H9 (cell line): ENCODE measurements around the gene TMEM245. TPM values are rescaled to one million over a fixed set of nuclear protein-coding genes. Genes with fewer than 3 reads are reported as not detected.
A peak's percentile ranks its signal among the peaks of the same experiment; 100 is the strongest.

ENCODE experiments used
- DNase-seq: peaks from one replicate; pipeline ENCODE4 v3.0.0-alpha.2; 2017
- H2AFZ ChIP-seq: one replicate; pipeline ENCODE4 v1.6.1; 2013; ENCODE audit warnings: mild to moderate bottlenecking, low read length, control low read depth, moderate library complexity
- H2AK5ac ChIP-seq: 2 replicates; pipeline ENCODE4 v1.6.1; 2013; ENCODE audit warnings: low read length, control low read depth, mixed read lengths; ENCODE audit not compliant: insufficient read length
- H2BK120ac ChIP-seq: one replicate; pipeline ENCODE4 v1.6.1; 2013; ENCODE audit warnings: low read depth, mild to moderate bottlenecking, low read length, control low read depth, inconsistent platforms; ENCODE audit not compliant: poor library complexity, severe bottlenecking
- H2BK12ac ChIP-seq: 2 replicates; pipeline ENCODE4 v1.6.1; 2013; ENCODE audit warnings: low read length, control low read depth, mixed read lengths, low read depth; ENCODE audit not compliant: insufficient read length
- H2BK15ac ChIP-seq: 2 replicates; pipeline ENCODE4 v1.6.1; 2013; ENCODE audit warnings: low read depth, low read length, control low read depth
- H2BK20ac ChIP-seq: one replicate; pipeline ENCODE4 v1.6.1; 2013; ENCODE audit warnings: low read depth, mild to moderate bottlenecking, low read length, control low read depth, inconsistent platforms; ENCODE audit not compliant: poor library complexity, severe bottlenecking
- H2BK5ac ChIP-seq: 2 replicates; pipeline ENCODE4 v1.6.1; 2013; ENCODE audit warnings: low read length, control low read depth, mixed read lengths; ENCODE audit not compliant: insufficient read length
- H3K14ac ChIP-seq: 2 replicates; pipeline ENCODE4 v1.6.1; 2013; ENCODE audit warnings: low read length, control low read depth; ENCODE audit not compliant: insufficient read depth
- H3K18ac ChIP-seq: 2 replicates; pipeline ENCODE4 v1.6.1; 2013; ENCODE audit warnings: low read depth, mild to moderate bottlenecking, mixed read lengths, low read length, control low read depth; ENCODE audit not compliant: insufficient read length
- H3K23ac ChIP-seq: 2 replicates; pipeline ENCODE4 v1.6.1; 2013; ENCODE audit warnings: low read length, control low read depth, mixed read lengths, low read depth; ENCODE audit not compliant: insufficient read length
- H3K23me2 ChIP-seq: 2 replicates; pipeline ENCODE4 v1.6.1; 2013; ENCODE audit warnings: low read depth, mild to moderate bottlenecking, mixed read lengths, low read length, control low read depth; ENCODE audit not compliant: insufficient read length, poor library complexity, severe bottlenecking
- H3K27ac ChIP-seq: 2 replicates; pipeline ENCODE4 v1.5.1; 2013; ENCODE audit warnings: low read length, control low read depth, mixed read lengths, low read depth; ENCODE audit not compliant: insufficient read length
- H3K27me3 ChIP-seq: 2 replicates; pipeline ENCODE4 v1.6.1; 2013; ENCODE audit warnings: low read length, control low read depth, inconsistent platforms; ENCODE audit not compliant: insufficient read depth
- H3K4ac ChIP-seq: 2 replicates; pipeline ENCODE4 v1.6.1; 2013; ENCODE audit warnings: low read depth, mild to moderate bottlenecking, control low read depth, inconsistent platforms, low read length, moderate library complexity
- H3K4me1 ChIP-seq: 2 replicates; pipeline ENCODE4 v1.6.1; 2013; ENCODE audit warnings: low read length, control low read depth, inconsistent platforms; ENCODE audit not compliant: insufficient read depth
- H3K4me2 ChIP-seq: 2 replicates; pipeline ENCODE4 v1.6.1; 2013; ENCODE audit warnings: low read length, control low read depth, mixed read lengths; ENCODE audit not compliant: insufficient read length, insufficient read depth
- H3K56ac ChIP-seq: 2 replicates; pipeline ENCODE4 v1.6.1; 2013; ENCODE audit warnings: low read depth, mild to moderate bottlenecking, mixed read lengths, low read length, control low read depth; ENCODE audit not compliant: insufficient read length
- H3K79me1 ChIP-seq: 2 replicates; pipeline ENCODE4 v1.6.1; 2013; ENCODE audit warnings: low read depth, mild to moderate bottlenecking, moderate library complexity, low read length, control low read depth, inconsistent platforms; ENCODE audit not compliant: insufficient read depth, poor library complexity, severe bottlenecking
- H3K79me2 ChIP-seq: 2 replicates; pipeline ENCODE4 v1.6.1; 2013; ENCODE audit warnings: low read length, control low read depth, inconsistent platforms; ENCODE audit not compliant: insufficient read depth
- H3K9ac ChIP-seq: 2 replicates; pipeline ENCODE4 v1.6.1; 2013; ENCODE audit warnings: low read length, control low read depth, mixed read lengths; ENCODE audit not compliant: insufficient read length; ENCODE audit errors: extremely low read depth
- H3K9me3 ChIP-seq: one replicate; pipeline ENCODE4 v1.6.1; 2013; ENCODE audit warnings: low read depth, low read length, inconsistent platforms; ENCODE audit not compliant: control insufficient read depth
- H3T11ph ChIP-seq: one replicate; pipeline ENCODE4 v1.6.1; 2013; ENCODE audit warnings: mild to moderate bottlenecking, low read length, control low read depth, inconsistent platforms
- H4K20me1 ChIP-seq: one replicate; pipeline ENCODE4 v1.6.1; 2013; ENCODE audit not compliant: control insufficient read depth, insufficient read length, insufficient read depth
- H4K5ac ChIP-seq: 2 replicates; pipeline ENCODE4 v1.6.1; 2013; ENCODE audit warnings: low read depth, mild to moderate bottlenecking, mixed read lengths, low read length, control low read depth; ENCODE audit not compliant: insufficient read length
- H4K8ac ChIP-seq: replicated peaks from 2 replicates; pipeline ENCODE4 v1.6.1; 2013; ENCODE audit warnings: low read length, control low read depth, mixed read lengths, low read depth; ENCODE audit not compliant: insufficient read length
- H4K91ac ChIP-seq: 2 replicates; pipeline ENCODE4 v1.6.1; 2013; ENCODE audit warnings: low read depth, mild to moderate bottlenecking, moderate library complexity, mixed read lengths, low read length, control low read depth; ENCODE audit not compliant: insufficient read length
- H3K27ac Mint-ChIP-seq, 3 experiments: 2 replicates in 2 of 3; 3 replicates in 1 of 3; pipeline ENCODE4 v1.8.0; 2020 to 2021; ENCODE audit warnings: mixed read lengths in 3 of 3, mild to moderate bottlenecking in 1 of 3, moderate library complexity in 1 of 3
- H3K27me3 Mint-ChIP-seq: 2 replicates; pipeline ENCODE4 v1.8.0; 2021; ENCODE audit warnings: low read depth, mild to moderate bottlenecking, moderate library complexity, mixed read lengths
- H3K36me3 Mint-ChIP-seq, 3 experiments: 2 replicates in 2 of 3; 3 replicates in 1 of 3; pipeline ENCODE4 v1.8.0; 2020 to 2021; ENCODE audit warnings: low read depth in 3 of 3, mixed read lengths in 3 of 3; ENCODE audit not compliant: insufficient read depth in 1 of 3
- H3K4me1 Mint-ChIP-seq, 2 experiments: 2 replicates each; pipeline ENCODE4 v1.8.0; 2020; ENCODE audit warnings: mixed read lengths in 2 of 2
- H3K4me3 Mint-ChIP-seq, 2 experiments: 2 replicates in 1 of 2; 3 replicates in 1 of 2; pipeline ENCODE4 v1.8.0; 2020 to 2021; ENCODE audit warnings: mild to moderate bottlenecking in 2 of 2, mixed read lengths in 2 of 2, moderate library complexity in 1 of 2
- H3K9me3 Mint-ChIP-seq, 2 experiments: 2 replicates in 1 of 2; 3 replicates in 1 of 2; pipeline ENCODE4 v1.8.0; 2020; ENCODE audit warnings: mild to moderate bottlenecking in 2 of 2, mixed read lengths in 2 of 2, moderate library complexity in 1 of 2
- total RNA-seq: library from RNA; stranded (reverse); gene quantifications from 2 replicates; pipeline ENCODE4 v1.2.1, GENCODE V29; 2021
- TF ChIP-seq, protein P1 (sequence below): fragments of 200-600 bp; sonication (generic); conservative IDR thresholded peaks from 3 replicates; pipeline ENCODE4 v1.8.0; 2021; ENCODE audit warnings: antibody characterized with exemption, mild to moderate bottlenecking

The TMEM245 gene
- total RNA-seq, 1 experiment from 2014 or later, result 37.9 TPM

DNA sequence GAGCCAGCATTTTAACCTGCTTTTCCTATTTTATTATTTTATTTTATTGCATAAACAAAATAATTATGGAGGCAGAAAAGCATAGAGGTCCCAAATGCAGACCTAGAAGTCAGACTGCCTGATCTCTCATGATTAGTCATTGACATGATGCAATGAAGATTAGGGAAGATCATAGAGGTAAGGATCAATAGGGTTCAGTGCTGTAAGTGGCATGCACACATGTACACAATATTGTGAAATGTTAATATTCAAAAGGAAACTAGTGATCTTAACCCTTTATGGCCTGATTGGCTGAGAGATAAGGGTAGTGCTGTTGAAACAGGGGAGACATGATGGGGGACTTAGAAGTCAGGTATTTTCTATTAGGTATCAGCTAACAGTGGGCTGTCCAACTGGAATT, 48.4 kb upstream of the TMEM245 start:
- no peak for DNase-seq

More for the DNA sequence above, 48.4 kb upstream of the TMEM245 start:
- Mint-ChIP-seq H3K4me1 (peaks cover 9 to 18% of the 10 kb centered on the region in 2 experiments), H3K27me3 (peaks cover 54% of the 10 kb centered on the region), H3K36me3 (peaks cover 0 to 15% (median 2%) of the 10 kb centered on the region in 3 experiments; a peak in 5 of 7 replicates), H3K4me3 (peak overlapping the region in 1 of 2 experiments; percentile 83; a peak in 1 of 5 replicates), H3K9me3 (peaks cover 8 to 10% of the 10 kb centered on the region in 2 experiments; a peak in 4 of 5 replicates), H3K27ac (no peak overlapping the region)
- Histone ChIP-seq H3K27me3 (no peaks in the 10 kb centered on the region; the same call in 1 of the 2 replicates), H2AFZ (no peak overlapping the region), H3K9ac (no peak overlapping the region), H3K27ac (no peak overlapping the region), H3K79me2 (no peaks in the 10 kb centered on the region), H2AK5ac (no peak overlapping the region), H2BK5ac (no peak overlapping the region), H4K5ac (no peak overlapping the region), H3K23me2 (no peaks in the 10 kb centered on the region), H3K4me2 (no peak overlapping the region), H2BK20ac (no peak overlapping the region), H3K9me3 (no peaks in the 10 kb centered on the region), H3K56ac (no peak overlapping the region), H3K23ac (no peak overlapping the region), H3K14ac (no peak overlapping the region), H4K8ac (no peak overlapping the region), H4K20me1 (no peaks in the 10 kb centered on the region), H2BK12ac (no peak overlapping the region), H3K18ac (no peak overlapping the region), H3K79me1 (no peaks in the 10 kb centered on the region), H2BK15ac (no peak overlapping the region), H3T11ph (no peak overlapping the region), H2BK120ac (no peak overlapping the region), H3K4me1 (no peaks in the 10 kb centered on the region), H3K4ac (no peak overlapping the region), H4K91ac (no peak overlapping the region)
- TF ChIP-seq, protein P1, sequence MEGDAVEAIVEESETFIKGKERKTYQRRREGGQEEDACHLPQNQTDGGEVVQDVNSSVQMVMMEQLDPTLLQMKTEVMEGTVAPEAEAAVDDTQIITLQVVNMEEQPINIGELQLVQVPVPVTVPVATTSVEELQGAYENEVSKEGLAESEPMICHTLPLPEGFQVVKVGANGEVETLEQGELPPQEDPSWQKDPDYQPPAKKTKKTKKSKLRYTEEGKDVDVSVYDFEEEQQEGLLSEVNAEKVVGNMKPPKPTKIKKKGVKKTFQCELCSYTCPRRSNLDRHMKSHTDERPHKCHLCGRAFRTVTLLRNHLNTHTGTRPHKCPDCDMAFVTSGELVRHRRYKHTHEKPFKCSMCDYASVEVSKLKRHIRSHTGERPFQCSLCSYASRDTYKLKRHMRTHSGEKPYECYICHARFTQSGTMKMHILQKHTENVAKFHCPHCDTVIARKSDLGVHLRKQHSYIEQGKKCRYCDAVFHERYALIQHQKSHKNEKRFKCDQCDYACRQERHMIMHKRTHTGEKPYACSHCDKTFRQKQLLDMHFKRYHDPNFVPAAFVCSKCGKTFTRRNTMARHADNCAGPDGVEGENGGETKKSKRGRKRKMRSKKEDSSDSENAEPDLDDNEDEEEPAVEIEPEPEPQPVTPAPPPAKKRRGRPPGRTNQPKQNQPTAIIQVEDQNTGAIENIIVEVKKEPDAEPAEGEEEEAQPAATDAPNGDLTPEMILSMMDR, result no peak
